HL-60/S4 (cell line): ENCODE results near the gene TMEM175.

ENCODE experiments used
- in situ Hi-C: fragments of 300-500 bp; cut with MboI; formaldehyde crosslinking; loops from 2 replicates; pipeline ENCODE4 v1.14.3; 2022; ENCODE audit warnings: low sequenced_read_pairs

The TMEM175 gene

DNA sequence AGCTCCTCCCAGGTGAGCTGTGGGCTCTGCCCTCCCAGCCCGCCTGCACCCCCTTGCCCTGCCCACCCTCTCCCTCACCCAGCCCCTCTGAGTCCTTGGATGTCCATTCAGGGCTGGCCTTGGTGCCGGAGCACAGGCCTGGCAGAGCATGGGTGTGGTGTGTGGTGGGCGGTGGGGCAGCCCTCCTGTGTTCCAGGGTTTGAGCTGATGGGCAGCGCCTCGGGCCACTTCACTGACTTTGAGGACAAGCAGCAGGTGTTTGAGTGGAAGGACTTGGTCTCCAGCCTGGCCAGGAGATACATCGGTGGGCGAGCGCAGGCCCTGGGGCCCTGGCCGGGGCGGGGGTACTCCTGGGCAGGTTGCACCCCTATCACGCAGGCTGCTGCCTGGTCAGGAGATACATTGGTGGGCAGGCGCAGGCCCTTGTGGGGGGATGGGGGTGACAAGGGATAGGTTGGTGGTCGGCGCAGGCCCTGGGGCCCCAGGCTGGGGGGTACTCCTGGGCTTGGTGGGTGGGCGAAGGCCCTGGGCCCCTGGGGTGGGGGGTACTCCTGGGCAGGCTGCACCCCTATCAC is 68.5 kb downstream of the TMEM175 start:
- in situ Hi-C loops: no loop called here

DNA sequence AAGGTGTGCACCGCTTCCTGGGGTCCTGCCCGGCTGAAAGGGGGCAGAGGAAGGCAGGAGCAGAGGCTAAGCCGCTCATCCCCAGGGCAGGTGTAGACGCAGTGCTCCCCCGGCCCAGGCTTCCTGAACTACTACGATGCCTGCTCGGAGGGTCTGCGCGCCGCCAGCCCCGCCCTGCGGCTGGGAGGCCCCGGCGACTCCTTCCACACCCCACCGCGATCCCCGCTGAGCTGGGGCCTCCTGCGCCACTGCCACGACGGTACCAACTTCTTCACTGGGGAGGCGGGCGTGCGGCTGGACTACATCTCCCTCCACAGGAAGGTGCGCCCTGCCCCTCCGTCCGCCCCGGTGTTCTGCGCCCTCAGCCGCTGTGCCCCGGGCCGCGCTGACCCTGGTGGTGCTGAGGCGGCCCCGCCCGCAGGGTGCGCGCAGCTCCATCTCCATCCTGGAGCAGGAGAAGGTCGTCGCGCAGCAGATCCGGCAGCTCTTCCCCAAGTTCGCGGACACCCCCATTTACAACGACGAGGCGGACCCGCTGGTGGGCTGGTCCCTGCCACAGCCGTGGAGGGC is 69.4 kb downstream of the TMEM175 start:
- in situ Hi-C loops: no loop called here

DNA sequence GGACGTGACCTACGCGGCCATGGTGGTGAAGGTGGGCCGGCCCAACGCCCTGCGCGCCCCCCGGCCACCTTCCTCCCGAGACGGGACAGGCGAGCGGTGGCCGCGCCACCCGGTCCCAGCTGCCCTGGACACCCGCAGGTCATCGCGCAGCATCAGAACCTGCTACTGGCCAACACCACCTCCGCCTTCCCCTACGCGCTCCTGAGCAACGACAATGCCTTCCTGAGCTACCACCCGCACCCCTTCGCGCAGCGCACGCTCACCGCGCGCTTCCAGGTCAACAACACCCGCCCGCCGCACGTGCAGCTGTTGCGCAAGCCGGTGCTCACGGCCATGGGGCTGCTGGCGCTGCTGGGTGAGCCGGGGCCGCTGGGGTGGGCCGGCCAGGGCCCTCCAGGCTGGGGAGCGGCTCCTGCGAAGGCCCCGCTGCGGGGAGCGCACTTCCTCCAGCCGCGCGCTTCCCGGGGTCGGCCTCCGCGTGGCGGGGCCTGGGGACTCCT is 69.9 kb downstream of the TMEM175 start:
- in situ Hi-C loops: no loop called here

DNA sequence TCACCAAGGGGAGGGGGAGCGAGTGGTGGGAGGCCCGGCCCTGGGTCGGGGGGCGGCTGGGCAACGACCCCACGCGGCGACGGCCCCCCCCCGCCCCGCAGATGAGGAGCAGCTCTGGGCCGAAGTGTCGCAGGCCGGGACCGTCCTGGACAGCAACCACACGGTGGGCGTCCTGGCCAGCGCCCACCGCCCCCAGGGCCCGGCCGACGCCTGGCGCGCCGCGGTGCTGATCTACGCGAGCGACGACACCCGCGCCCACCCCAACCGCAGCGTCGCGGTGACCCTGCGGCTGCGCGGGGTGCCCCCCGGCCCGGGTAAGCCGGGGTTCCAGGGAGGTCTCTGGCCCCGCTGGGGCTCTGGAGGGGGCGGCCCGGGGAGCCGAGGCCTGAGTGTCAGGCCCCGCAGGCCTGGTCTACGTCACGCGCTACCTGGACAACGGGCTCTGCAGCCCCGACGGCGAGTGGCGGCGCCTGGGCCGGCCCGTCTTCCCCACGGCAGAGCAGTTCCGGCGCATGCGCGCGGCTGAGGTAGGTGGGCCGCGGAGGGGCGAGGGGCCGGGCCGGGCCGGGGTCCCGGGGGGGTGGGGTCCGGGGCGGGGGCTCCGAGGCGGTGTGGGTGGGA is 70.5 kb downstream of the TMEM175 start:
- in situ Hi-C loops: no loop called here

DNA sequence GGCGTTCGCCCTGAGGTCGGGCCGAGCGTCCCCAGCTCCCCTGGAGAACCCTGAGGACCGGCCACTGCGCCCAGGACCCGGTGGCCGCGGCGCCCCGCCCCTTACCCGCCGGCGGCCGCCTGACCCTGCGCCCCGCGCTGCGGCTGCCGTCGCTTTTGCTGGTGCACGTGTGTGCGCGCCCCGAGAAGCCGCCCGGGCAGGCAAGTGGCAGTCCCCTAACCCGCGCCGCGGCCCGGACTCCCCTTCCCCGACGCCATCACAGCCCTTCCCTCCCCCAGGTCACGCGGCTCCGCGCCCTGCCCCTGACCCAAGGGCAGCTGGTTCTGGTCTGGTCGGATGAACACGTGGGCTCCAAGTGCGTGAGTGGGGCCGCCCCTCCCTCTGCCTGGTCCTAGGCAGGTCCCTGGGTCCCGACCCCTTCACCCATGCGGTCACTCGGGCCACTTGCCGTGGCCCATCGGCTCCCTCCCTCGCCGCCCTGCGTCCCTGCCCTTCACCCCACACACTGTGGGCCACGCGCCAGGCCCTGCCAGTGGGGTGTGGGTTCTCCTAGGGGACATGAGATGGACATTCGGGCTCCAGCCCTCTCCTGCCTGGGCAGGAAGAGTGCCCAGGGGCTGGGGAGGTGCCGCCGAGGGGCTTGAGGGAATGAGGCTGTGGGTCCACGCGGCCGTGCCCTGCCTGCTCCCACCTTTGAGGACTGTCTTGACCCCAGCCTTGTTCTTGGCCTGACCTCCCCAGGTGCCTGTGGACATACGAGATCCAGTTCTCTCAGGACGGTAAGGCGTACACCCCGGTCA is 71.2 kb downstream of the TMEM175 start:
- in situ Hi-C loops: no loop called here

DNA sequence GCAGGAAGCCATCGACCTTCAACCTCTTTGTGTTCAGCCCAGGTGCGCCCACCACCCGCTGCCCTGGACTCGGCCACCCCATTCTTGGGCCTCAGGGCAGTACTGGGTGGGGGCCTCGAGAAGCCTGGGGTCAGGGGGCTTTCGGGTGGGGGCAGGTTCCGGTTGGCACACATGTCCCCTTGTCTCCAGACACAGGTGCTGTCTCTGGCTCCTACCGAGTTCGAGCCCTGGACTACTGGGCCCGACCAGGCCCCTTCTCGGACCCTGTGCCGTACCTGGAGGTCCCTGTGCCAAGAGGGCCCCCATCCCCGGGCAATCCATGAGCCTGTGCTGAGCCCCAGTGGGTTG is 71.8 kb downstream of the TMEM175 start:
- in situ Hi-C loops: no loop called here

DNA sequence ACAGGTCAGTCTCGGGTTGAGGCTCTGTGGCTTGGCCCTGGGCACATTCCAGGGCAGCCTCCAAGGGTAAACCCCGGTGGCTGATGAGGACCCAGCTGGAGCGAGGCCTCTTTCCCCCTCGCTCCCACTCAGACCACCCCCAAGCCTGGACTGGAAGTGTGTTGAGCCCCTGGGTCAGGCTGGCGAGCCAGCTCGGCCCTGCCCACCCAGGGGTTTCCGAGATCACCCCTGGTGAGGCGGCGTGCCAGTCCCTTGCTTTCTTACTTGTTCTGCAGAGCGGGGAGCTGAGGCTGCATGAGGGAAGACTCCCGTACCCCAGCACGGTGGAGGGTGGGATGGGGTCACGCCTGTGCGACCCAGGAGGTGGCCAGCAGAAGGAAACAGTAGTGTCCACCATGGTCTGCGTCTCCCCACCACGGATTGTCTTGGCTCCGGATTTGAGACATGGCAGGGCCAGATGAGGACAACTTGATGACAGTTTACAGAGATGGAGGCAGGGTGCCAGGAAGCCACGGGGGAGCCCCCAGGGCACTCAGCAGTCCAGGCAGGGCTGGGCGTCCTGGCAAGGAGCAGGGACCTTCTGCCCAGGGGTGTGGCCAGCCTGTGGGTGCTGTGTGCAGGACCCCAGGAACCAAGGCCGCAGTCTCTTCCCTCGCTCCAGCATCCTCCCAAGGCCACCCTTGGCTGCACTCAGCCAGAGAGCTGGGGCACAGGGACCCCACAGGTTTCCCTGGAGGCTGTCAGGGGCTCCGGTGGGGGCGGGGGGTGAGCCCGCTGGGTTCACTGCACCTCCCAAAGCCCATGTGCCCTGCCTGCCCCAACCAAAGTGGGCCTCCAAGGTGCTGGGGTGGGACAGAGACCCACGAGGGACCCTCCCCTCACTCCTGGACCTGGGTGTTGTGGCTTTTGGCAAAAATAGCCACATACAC is 72.6 kb downstream of the TMEM175 start:
- in situ Hi-C loops: no loop called here

DNA sequence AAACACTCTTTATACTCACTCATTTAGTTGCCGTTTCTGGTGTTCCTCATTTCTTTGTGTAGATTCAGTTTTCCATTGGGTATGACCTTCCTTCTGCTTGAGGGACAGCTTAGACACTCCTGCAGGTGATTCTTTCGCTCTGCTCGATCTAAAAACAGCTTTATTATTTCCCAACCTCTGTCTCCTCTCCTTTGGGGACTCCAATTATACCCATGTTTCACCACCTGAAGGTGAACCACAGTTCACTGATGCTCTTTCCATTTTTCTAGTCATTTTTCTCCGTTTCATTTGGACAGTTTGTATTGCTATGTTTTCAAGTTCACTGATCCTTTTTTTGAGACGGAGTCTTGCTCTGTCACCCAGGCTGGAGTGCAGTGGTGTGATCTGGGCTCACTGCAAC is 74.6 kb downstream of the TMEM175 start:
- in situ Hi-C loops: no loop called here
